H1 (cell line): ENCODE data around the gene WDR54. TPM values are rescaled to one million over a fixed set of nuclear protein-coding genes. Genes with fewer than 3 reads are reported as not detected.

Source experiments
- CTCF ChIA-PET: fragments of 300-600 bp; sonication (Branson Sonifier 250); formaldehyde crosslinking; loops from one replicate; lab custom pipeline; 2021; ENCODE audit not compliant: partially characterized antibody; lab: Charles Lee
- POLR2A ChIA-PET: fragments of 300-600 bp; sonication (Branson Sonifier 250); formaldehyde crosslinking; loops from one replicate; lab custom pipeline; 2021; ENCODE audit warnings: inconsistent platforms; ENCODE audit not compliant: partially characterized antibody; lab: Charles Lee
- DNase-seq, 2 experiments: peaks; one replicate each; pipeline versions ENCODE4 v3.0.0 to v3.0.0-alpha.2; 2010 to 2022; ENCODE audit warnings: low spot score in 2 of 2, low read depth in 1 of 2, mixed read lengths in 1 of 2
- FAIRE-seq: peaks from 2 replicates; lab custom pipeline; 2011; peaks lifted over from hg19 to GRCh38; lab: Jason Lieb, UNC
- H2AFZ ChIP-seq: 2 replicates; pipeline ENCODE4 v1.8.1; 2012; ENCODE audit warnings: low read length, inconsistent platforms
- H2AK5ac ChIP-seq: 2 replicates; pipeline ENCODE4 v1.6.1; 2013; ENCODE audit warnings: low read depth, low read length
- H2BK120ac ChIP-seq: replicated peaks from 2 replicates; pipeline ENCODE3; 2013; ENCODE audit warnings: low read depth, low read length, inconsistent platforms
- H2BK12ac ChIP-seq: 2 replicates; pipeline ENCODE4 v1.6.1; 2013; ENCODE audit warnings: low read depth, low read length
- H2BK15ac ChIP-seq: 2 replicates; pipeline ENCODE4 v1.6.1; 2013; ENCODE audit warnings: low read length
- H2BK20ac ChIP-seq: 2 replicates; pipeline ENCODE4 v1.6.1; 2013; ENCODE audit warnings: low read length
- H2BK5ac ChIP-seq: 2 replicates; pipeline ENCODE4 v1.6.1; 2013; ENCODE audit warnings: low read depth, low read length
- H3K14ac ChIP-seq: 2 replicates; pipeline ENCODE4 v1.6.1; 2013; ENCODE audit warnings: inconsistent platforms; ENCODE audit not compliant: insufficient read length
- H3K18ac ChIP-seq: 2 replicates; pipeline ENCODE4 v1.6.1; 2013; ENCODE audit warnings: low read length; ENCODE audit errors: extremely low read depth
- H3K23ac ChIP-seq: 2 replicates; pipeline ENCODE4 v1.6.1; 2013; ENCODE audit warnings: inconsistent platforms; ENCODE audit not compliant: insufficient read length
- H3K23me2 ChIP-seq: 2 replicates; pipeline ENCODE4 v1.6.1; 2013; ENCODE audit warnings: low read depth, low read length
- H3K27ac ChIP-seq: 2 replicates; pipeline ENCODE4 v1.6.1; 2011; ENCODE audit warnings: low read depth, low read length, inconsistent platforms
- H3K27me3 ChIP-seq, 4 experiments: replicated peaks in 1 of 4; 1 replicate in 1 of 4; 2 replicates in 3 of 4; pipeline versions ENCODE4 v1.6.1 to v1.8.1; 2011 to 2013; ENCODE audit warnings: low read length in 3 of 4, mild to moderate bottlenecking in 3 of 4, inconsistent platforms in 2 of 4, mixed read lengths in 2 of 4, moderate library complexity in 1 of 4; ENCODE audit not compliant: control insufficient read depth in 3 of 4, insufficient read depth in 3 of 4; ENCODE audit errors: extremely low read depth in 1 of 4
- H3K36me3 ChIP-seq, 4 experiments: 2 replicates each; pipeline versions ENCODE4 v1.6.1 to v1.8.1; 2011 to 2013; ENCODE audit warnings: mild to moderate bottlenecking in 4 of 4, low read length in 3 of 4, moderate library complexity in 2 of 4, control low read depth in 1 of 4, inconsistent platforms in 1 of 4; ENCODE audit not compliant: insufficient read depth in 4 of 4, control insufficient read depth in 2 of 4
- H3K4ac ChIP-seq: replicated peaks from 2 replicates; pipeline ENCODE3; 2013; ENCODE audit warnings: low read length, low read depth, mixed read lengths, inconsistent platforms; ENCODE audit not compliant: insufficient read length
- H3K4me1 ChIP-seq, 4 experiments: replicated peaks in 1 of 4; 1 replicate in 1 of 4; 2 replicates in 3 of 4; pipeline versions ENCODE4 v1.6.1 to v1.8.1; 2011 to 2013; ENCODE audit warnings: low read length in 3 of 4, inconsistent platforms in 2 of 4, mixed read lengths in 1 of 4; ENCODE audit not compliant: insufficient read depth in 4 of 4, control insufficient read depth in 3 of 4
- H3K4me2 ChIP-seq, 2 experiments: 2 replicates each; pipeline versions ENCODE4 v1.6.1 to v1.8.1; 2011 to 2013; ENCODE audit warnings: low read depth in 2 of 2, low read length in 2 of 2, control low read depth in 1 of 2, inconsistent platforms in 1 of 2, mild to moderate bottlenecking in 1 of 2; ENCODE audit not compliant: insufficient read depth in 1 of 2
- H3K4me3 ChIP-seq, 4 experiments: fragments of 200-600, 300-600 bp in 1 of 4; sonication (generic), shearing (Covaris generic), sonication (Bioruptor Twin) in 1 of 4; 2 replicates each; pipeline versions ENCODE4 v1.5.1 to v1.8.1; 2011 to 2016; ENCODE audit warnings: low read length in 4 of 4, low read depth in 3 of 4, control low read depth in 2 of 4, inconsistent platforms in 2 of 4, mild to moderate bottlenecking in 2 of 4, mixed read lengths in 1 of 4, moderate library complexity in 1 of 4; ENCODE audit not compliant: insufficient read depth in 2 of 4; ENCODE audit errors: extremely low read depth in 1 of 4
- H3K56ac ChIP-seq: replicated peaks from 2 replicates; pipeline ENCODE3; 2013; ENCODE audit warnings: low read depth, mild to moderate bottlenecking, mixed read lengths, low read length, inconsistent platforms; ENCODE audit not compliant: insufficient read length
- H3K79me1 ChIP-seq: 2 replicates; pipeline ENCODE4 v1.6.1; 2013; ENCODE audit warnings: low read depth, low read length, control low read depth
- H3K79me2 ChIP-seq, 2 experiments: 2 replicates each; pipeline versions ENCODE4 v1.6.1 to v1.8.1; 2012 to 2013; ENCODE audit warnings: low read length in 2 of 2, mild to moderate bottlenecking in 2 of 2, inconsistent platforms in 1 of 2; ENCODE audit not compliant: insufficient read depth in 2 of 2, control insufficient read depth in 1 of 2
- H3K9ac ChIP-seq, 4 experiments: replicated peaks in 1 of 4; 1 replicate in 1 of 4; 2 replicates in 3 of 4; pipeline versions ENCODE4 v1.6.1 to v1.8.1; 2011 to 2013; ENCODE audit warnings: low read depth in 3 of 4, low read length in 3 of 4, control low read depth in 2 of 4, mild to moderate bottlenecking in 2 of 4, moderate library complexity in 2 of 4, inconsistent platforms in 1 of 4; ENCODE audit errors: extremely low read depth in 1 of 4
- H3K9me3 ChIP-seq, 2 experiments: 2 replicates each; pipeline versions ENCODE4 v1.6.1 to v1.8.1; 2012 to 2013; ENCODE audit warnings: mild to moderate bottlenecking in 2 of 2, moderate library complexity in 2 of 2, control low read depth in 1 of 2, inconsistent platforms in 1 of 2, low read depth in 1 of 2, low read length in 1 of 2, mixed read lengths in 1 of 2; ENCODE audit not compliant: insufficient read depth in 2 of 2
- H4K20me1 ChIP-seq, 2 experiments: replicated peaks in 1 of 2; 2 replicates each; pipeline versions ENCODE3 to v1.8.1; 2011 to 2013; ENCODE audit warnings: inconsistent platforms in 2 of 2, low read length in 2 of 2, mild to moderate bottlenecking in 1 of 2; ENCODE audit not compliant: insufficient read depth in 2 of 2, control insufficient read depth in 1 of 2
- H4K5ac ChIP-seq: 2 replicates; pipeline ENCODE4 v1.6.1; 2013; ENCODE audit warnings: low read length, low read depth, mixed read lengths, inconsistent platforms; ENCODE audit not compliant: insufficient read length
- H4K8ac ChIP-seq: 2 replicates; pipeline ENCODE4 v1.8.0; 2013; ENCODE audit warnings: mild to moderate bottlenecking, moderate library complexity, low read length, inconsistent platforms; ENCODE audit not compliant: insufficient read depth; ENCODE audit errors: extremely low read depth
- H4K91ac ChIP-seq: replicated peaks from 2 replicates; pipeline ENCODE3; 2013; ENCODE audit warnings: low read length, mixed read lengths, inconsistent platforms; ENCODE audit not compliant: insufficient read length
- ASH2L ChIP-seq: fragments of 200-600, 300-600 bp; sonication (generic); IDR thresholded peaks from one replicate; pipeline ENCODE4 v1.7.1; 2017; ENCODE audit warnings: low read length
- KDM1A ChIP-seq: fragments of 200-600, 300-600 bp; sonication (generic); IDR thresholded peaks from 2 replicates; pipeline ENCODE4 v1.7.1; 2016; ENCODE audit warnings: mild to moderate bottlenecking, low read length, borderline replicate concordance
- KDM4A ChIP-seq: IDR thresholded peaks from one replicate; pipeline ENCODE4 v1.7.1; 2012; ENCODE audit warnings: low read depth, mild to moderate bottlenecking, moderate library complexity, low read length, inconsistent platforms; ENCODE audit not compliant: severe bottlenecking
- POLR2A ChIP-seq, 2 experiments: IDR thresholded peaks; 1 replicate in 1 of 2; 2 replicates in 1 of 2; pipeline ENCODE4 v1.6.1; 2011; ENCODE audit warnings: low read depth in 2 of 2, low read length in 2 of 2, mild to moderate bottlenecking in 2 of 2; ENCODE audit errors: control extremely low read depth in 1 of 2
- RBBP5 ChIP-seq: IDR thresholded peaks from 2 replicates; pipeline ENCODE4 v1.7.1; 2012; ENCODE audit warnings: low read depth, mild to moderate bottlenecking, inconsistent platforms, low read length, moderate library complexity, borderline replicate concordance
- RFX5 ChIP-seq: IDR thresholded peaks from 2 replicates; pipeline ENCODE4 v1.6.1; 2011; ENCODE audit warnings: low read depth, low read length, improper control_type of control experiment, borderline replicate concordance
- SUZ12 ChIP-seq: fragments of 200-600 bp; sonication (generic); IDR thresholded peaks from 2 replicates; pipeline ENCODE4 v1.6.1; 2012; ENCODE audit warnings: mild to moderate bottlenecking, inconsistent platforms, low read length, moderate library complexity, mixed read lengths
- TAF1 ChIP-seq: IDR thresholded peaks from 2 replicates; pipeline ENCODE4 v1.6.1; 2011; ENCODE audit warnings: mild to moderate bottlenecking, low read depth, low read length
- WGBS, 2 experiments: shearing (Covaris generic) in 1 of 2; methylation state at CpG; one replicate each; pipeline versions ENCODE4 v1.1.6 to v1.1.7; 2013 to 2015; ENCODE audit warnings: low lambda C conversion rate in 2 of 2, mixed read lengths in 2 of 2, inconsistent platforms in 1 of 2, low coverage in 1 of 2, missing lambda C conversion rate in 1 of 2; ENCODE audit not compliant: insufficient replicate concordance in 2 of 2, insufficient coverage in 1 of 2, insufficient read length in 1 of 2; ENCODE audit errors: extremely low coverage in 1 of 2, missing lambda C conversion rate in 1 of 2; 5-methylcytosine and 5-hydroxymethylcytosine counted together
- polyA plus RNA-seq, 7 experiments: library from polyadenylated mRNA; depleted of rRNA in 3 of 7; stranded (reverse) in 5 of 7; unstranded in 2 of 7; fragments of >200 nt in 5 of 7; fragments of 200-250 nt in 2 of 7; gene quantifications; 1 replicate in 5 of 7; 2 replicates in 1 of 7; 4 replicates in 1 of 7; pipeline versions ENCODE4 v1.2.1 to v1.2.3, GENCODE V29; 2011 to 2013; ENCODE audit warnings: missing spikeins in 2 of 7, mixed read lengths in 2 of 7
- total RNA-seq: library from RNA; stranded (reverse); fragmentation: NEBNext Ultra II Directional; extraction: Animal tissue kit (Norgen Biotek cat#: 25700); gene quantifications from 2 replicates; pipeline ENCODE4 v1.2.1, GENCODE V29; 2021
- TF ChIP-seq, protein P1 (sequence below): IDR thresholded peaks from 2 replicates; pipeline ENCODE4 v1.6.1; 2011; ENCODE audit warnings: low read length, improper control_type of control experiment

WDR54 gene
- total and polyA plus RNA-seq, 2 of the 8 experiments (the other 6 are each of a cell fraction or from before 2014, with no cell fraction given): 41.6 to 125 TPM

DNA sequence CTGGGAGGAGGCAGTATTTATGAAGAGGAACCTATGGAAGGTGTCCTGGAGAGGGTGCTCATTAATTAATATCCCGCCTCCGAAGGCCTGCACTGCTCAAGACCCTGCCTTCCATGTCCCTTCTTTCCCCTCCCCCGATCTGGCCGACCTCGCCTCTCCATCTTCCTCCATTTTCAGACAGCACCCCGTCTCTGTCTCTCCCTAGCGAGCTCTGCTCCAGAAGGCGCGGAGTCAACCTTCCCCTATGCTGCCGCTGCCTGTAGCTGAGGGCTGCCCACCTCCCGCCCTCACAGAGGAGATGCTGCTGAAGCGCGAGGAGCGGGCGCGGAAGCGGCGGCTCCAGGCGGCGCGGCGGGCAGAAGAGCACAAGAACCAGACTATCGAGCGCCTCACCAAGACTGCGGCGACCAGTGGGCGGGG lies 35.6 kb downstream of the WDR54 start:
- Histone ChIP-seq H4K20me1 (no peaks in the 10 kb centered on the region), H3K4me1 (peaks cover 0 to 10% (median 2%) of the 10 kb centered on the region in 4 experiments; a peak in 5 of 7 replicates), H3K18ac (peak overlapping the region; percentile 96; the same call in 1 of the 2 replicates), H3K14ac (no peak overlapping the region), H3K9ac (peak overlapping the region; percentile 19 to 92 (median 82); a peak in 6 of 7 replicates), H2AFZ (no peak overlapping the region)
- DNase-seq: no peak
- CTCF ChIA-PET: interaction anchor here (0.7 to 10.5 kb wide), 8 partner anchors 9 to 195 kb away, joined by 3 to 86 read pairs (median 10); partner anchors contain the start of genes CCDC142, MRPL53 and TTC31
- TF ChIP-seq KDM1A: no peak
- TF ChIP-seq POLR2A (IDR thresholded peaks at IDR 0.05; ENCODE audit: control extremely low read depth in 1 of 2, low read depth in 2 of 2, low read length in 2 of 2): peak in 1 of 2 experiments; percentile 53; a peak in 2 of 3 replicates
- peak; percentile 33; the same call in 1 of the 2 replicates for TF ChIP-seq RBBP5
- TF ChIP-seq KDM4A: peak; percentile 30
- no peak for TF ChIP-seq RFX5
- TF ChIP-seq SUZ12: no peak
- TF ChIP-seq, protein P1, sequence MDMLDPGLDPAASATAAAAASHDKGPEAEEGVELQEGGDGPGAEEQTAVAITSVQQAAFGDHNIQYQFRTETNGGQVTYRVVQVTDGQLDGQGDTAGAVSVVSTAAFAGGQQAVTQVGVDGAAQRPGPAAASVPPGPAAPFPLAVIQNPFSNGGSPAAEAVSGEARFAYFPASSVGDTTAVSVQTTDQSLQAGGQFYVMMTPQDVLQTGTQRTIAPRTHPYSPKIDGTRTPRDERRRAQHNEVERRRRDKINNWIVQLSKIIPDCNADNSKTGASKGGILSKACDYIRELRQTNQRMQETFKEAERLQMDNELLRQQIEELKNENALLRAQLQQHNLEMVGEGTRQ: no peak
- TF ChIP-seq ASH2L: peak; percentile 6
- TF ChIP-seq TAF1: peak; percentile 70; the same call in 1 of the 2 replicates
- TF ChIP-seq, all 59 proteins: peak for 5
- 2% methylated on average over 26 of the region's 27 CpGs; no CpG with 5 or more reads in 1 of the 2 experiments for WGBS, 2 experiments
- H3K4me2 ChIP-seq: peak overlapping the region; percentile 91 to 93
- no peaks in the 10 kb centered on the region for H3K9me3 ChIP-seq
- peaks cover 16% of the 10 kb centered on the region; the same call in 1 of the 2 replicates for H3K23me2 ChIP-seq
- H3K27ac ChIP-seq: peak overlapping the region; percentile 57
- H3K79me1 ChIP-seq: no peaks in the 10 kb centered on the region; the same call in 1 of the 2 replicates
- H2BK12ac ChIP-seq: no peak overlapping the region
- peaks cover 0 to 9% of the 10 kb centered on the region in 2 experiments; a peak in 1 of 4 replicates for H3K79me2 ChIP-seq
- no peak overlapping the region; the same call in 1 of the 2 replicates for H4K8ac ChIP-seq
- no peaks in the 10 kb centered on the region for H3K27me3 ChIP-seq
- POLR2A ChIA-PET: interaction anchor here (0.9 to 10.5 kb wide), 14 partner anchors 9 to 275 kb away, joined by 3 to 89 read pairs (median 7); partner anchors contain the start of genes C2orf81, CCDC142, LBX2 and MRPL53
- H2AK5ac ChIP-seq: no peak overlapping the region
- peak overlapping the region; percentile 94 for H2BK5ac ChIP-seq
- peak overlapping the region; percentile 36 for H3K4ac ChIP-seq
- peak overlapping the region; percentile 63 for H4K91ac ChIP-seq
- H2BK120ac ChIP-seq: no peak overlapping the region
- no peak overlapping the region; the same call in 1 of the 2 replicates for H2BK15ac ChIP-seq
- H3K4me3 ChIP-seq: peak overlapping the region; percentile 64 to 84 (median 84)
- peak overlapping the region; percentile 70 for H3K56ac ChIP-seq
- peak overlapping the region; percentile 81 for H4K5ac ChIP-seq
- H2BK20ac ChIP-seq: no peak overlapping the region
- peaks cover 0 to 6% (median 0%) of the 10 kb centered on the region in 4 experiments; a peak in 1 of 8 replicates for H3K36me3 ChIP-seq
- H3K23ac ChIP-seq: no peak overlapping the region
- FAIRE-seq: no peak
